Loucy (cell line): ENCODE results near the gene ANKRD49.

Experiments
- EZH2phosphoT487 ChIP-seq: fragments of 200-600 bp; IDR thresholded peaks from 2 replicates; pipeline ENCODE4 v1.6.1; 2018; ENCODE audit warnings: antibody characterized with exemption, mild to moderate bottlenecking, moderate library complexity, borderline replicate concordance
- TF ChIP-seq, protein P1 (sequence below): fragments of 200-600 bp; sonication (generic); conservative IDR thresholded peaks from 2 replicates; pipeline ENCODE4 v1.5.1; 2014; ENCODE audit warnings: mild to moderate bottlenecking, antibody characterized with exemption, low read length

- TF ChIP-seq, protein P1, sequence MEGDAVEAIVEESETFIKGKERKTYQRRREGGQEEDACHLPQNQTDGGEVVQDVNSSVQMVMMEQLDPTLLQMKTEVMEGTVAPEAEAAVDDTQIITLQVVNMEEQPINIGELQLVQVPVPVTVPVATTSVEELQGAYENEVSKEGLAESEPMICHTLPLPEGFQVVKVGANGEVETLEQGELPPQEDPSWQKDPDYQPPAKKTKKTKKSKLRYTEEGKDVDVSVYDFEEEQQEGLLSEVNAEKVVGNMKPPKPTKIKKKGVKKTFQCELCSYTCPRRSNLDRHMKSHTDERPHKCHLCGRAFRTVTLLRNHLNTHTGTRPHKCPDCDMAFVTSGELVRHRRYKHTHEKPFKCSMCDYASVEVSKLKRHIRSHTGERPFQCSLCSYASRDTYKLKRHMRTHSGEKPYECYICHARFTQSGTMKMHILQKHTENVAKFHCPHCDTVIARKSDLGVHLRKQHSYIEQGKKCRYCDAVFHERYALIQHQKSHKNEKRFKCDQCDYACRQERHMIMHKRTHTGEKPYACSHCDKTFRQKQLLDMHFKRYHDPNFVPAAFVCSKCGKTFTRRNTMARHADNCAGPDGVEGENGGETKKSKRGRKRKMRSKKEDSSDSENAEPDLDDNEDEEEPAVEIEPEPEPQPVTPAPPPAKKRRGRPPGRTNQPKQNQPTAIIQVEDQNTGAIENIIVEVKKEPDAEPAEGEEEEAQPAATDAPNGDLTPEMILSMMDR = no peak
- TF ChIP-seq EZH2phosphoT487 = no peak
Measured at GRCh38 chr11:94543695-94544645, 50.2 kb downstream of the ANKRD49 start, which contains the start of gene FUT4.
